B cell (primary cell): ENCODE results near the gene SLC24A4. TPM values are rescaled to one million over a fixed set of nuclear protein-coding genes. Genes with fewer than 3 reads are reported as not detected.

Experiments used
- ATAC-seq: fragments of 200-7000 bp; cut with Tn5 transposase; one replicate; pipeline ENCODE4 v1.10.0; 2021; ENCODE audit warnings: low read depth, mild to moderate bottlenecking, moderate number of reproducible peaks, moderate library complexity
- CTCF ChIA-PET: fragments of 350-600 bp; sonication (Branson Sonifier 250); formaldehyde crosslinking; loops from one replicate; lab custom pipeline; 2021; ENCODE audit warnings: antibody characterized with exemption, inconsistent platforms; lab: Charles Lee
- POLR2A ChIA-PET: fragments of 350-600 bp; sonication (Branson Sonifier 250); formaldehyde crosslinking; loops from one replicate; lab custom pipeline; 2021; ENCODE audit warnings: antibody characterized with exemption; lab: Charles Lee
- DNase-seq: peaks from one replicate; pipeline ENCODE4 v3.0.0; 2013
- H2AFZ ChIP-seq: 2 replicates; pipeline ENCODE4 v1.6.1; 2012; ENCODE audit warnings: mild to moderate bottlenecking, low read depth, low read length; ENCODE audit not compliant: insufficient read depth, poor library complexity, severe bottlenecking
- H3K27ac ChIP-seq, 2 donors: 1 replicate in 1 of 2; 2 replicates in 1 of 2; pipeline ENCODE4 v1.5.1; 2012 to 2013; ENCODE audit warnings: low read length in 2 of 2, mild to moderate bottlenecking in 2 of 2, moderate library complexity in 1 of 2
- H3K27me3 ChIP-seq, 4 experiments: fragments of 200-600 bp in 1 of 4; sonication (generic) in 1 of 4; replicated peaks in 1 of 4; 1 replicate in 2 of 4; 2 replicates in 2 of 4; pipeline versions ENCODE4 v1.6.1 to v1.7.0; 2013 to 2016; ENCODE audit warnings: low read length in 3 of 4, mild to moderate bottlenecking in 2 of 4, mixed read lengths in 1 of 4, moderate library complexity in 1 of 4; ENCODE audit not compliant: insufficient read depth in 4 of 4, control insufficient read depth in 3 of 4; ENCODE audit errors: control extremely low read depth in 1 of 4
- H3K36me3 ChIP-seq, 2 experiments: replicated peaks in 1 of 2; 1 replicate in 1 of 2; 2 replicates in 1 of 2; pipeline versions ENCODE4 v1.6.1 to v1.7.1; 2013; ENCODE audit warnings: low read length in 1 of 2; ENCODE audit not compliant: insufficient read depth in 2 of 2, control insufficient read depth in 1 of 2; ENCODE audit errors: control extremely low read depth in 1 of 2, extremely low read depth in 1 of 2
- H3K4me1 ChIP-seq, 2 donors: fragments of 200-600 bp in 1 of 2; sonication (generic) in 1 of 2; 1 replicate in 1 of 2; 2 replicates in 1 of 2; pipeline versions ENCODE4 v1.5.1 to v1.6.1; 2013 to 2017; ENCODE audit warnings: low read length in 2 of 2; ENCODE audit not compliant: control insufficient read depth in 2 of 2, insufficient read depth in 2 of 2
- H3K4me2 ChIP-seq: replicated peaks from 2 replicates; pipeline ENCODE3; 2012; ENCODE audit warnings: mild to moderate bottlenecking, low read depth, low read length; ENCODE audit not compliant: poor library complexity, severe bottlenecking
- H3K4me3 ChIP-seq, 5 experiments: fragments of 200-600 bp in 1 of 5; sonication (generic) in 1 of 5; 1 replicate in 3 of 5; 2 replicates in 2 of 5; pipeline versions ENCODE4 v1.5.1 to v1.7.0; 2011 to 2016; ENCODE audit warnings: low read length in 4 of 5, mild to moderate bottlenecking in 4 of 5, low read depth in 2 of 5, control low read depth in 1 of 5, moderate library complexity in 1 of 5; ENCODE audit not compliant: insufficient read depth in 1 of 5; ENCODE audit errors: control extremely low read depth in 1 of 5, extremely low read depth in 1 of 5
- H3K79me2 ChIP-seq: fragments of 200-600 bp; sonication (generic); one replicate; pipeline ENCODE4 v1.6.0; 2016; ENCODE audit warnings: low read length; ENCODE audit not compliant: control insufficient read depth, insufficient read depth
- H3K9ac ChIP-seq: fragments of 200-600 bp; sonication (generic); 2 replicates; pipeline ENCODE4 v1.6.1; 2017; ENCODE audit warnings: mild to moderate bottlenecking, low read length, moderate library complexity
- H3K9me3 ChIP-seq, 3 donors: one replicate each; pipeline versions ENCODE4 v1.6.1 to v1.7.1; 2013; ENCODE audit warnings: low read length in 2 of 3; ENCODE audit not compliant: control insufficient read depth in 2 of 3, insufficient read depth in 1 of 3; ENCODE audit errors: control extremely low read depth in 1 of 3
- H4K20me1 ChIP-seq: 2 replicates; pipeline ENCODE4 v1.6.0; 2012; ENCODE audit warnings: mild to moderate bottlenecking, low read length; ENCODE audit not compliant: insufficient read depth, control insufficient read depth, poor library complexity, severe bottlenecking
- H3K27ac Mint-ChIP-seq: one replicate; pipeline ENCODE4 v1.8.0; 2021; ENCODE audit warnings: mixed read lengths
- H3K27me3 Mint-ChIP-seq: one replicate; pipeline ENCODE4 v1.8.0; 2021; ENCODE audit warnings: mixed read lengths
- H3K4me1 Mint-ChIP-seq: one replicate; pipeline ENCODE4 v1.8.0; 2021; ENCODE audit warnings: mixed read lengths
- H3K4me3 Mint-ChIP-seq: one replicate; pipeline ENCODE4 v1.8.0; 2021; ENCODE audit warnings: mixed read lengths
- H3K9me3 Mint-ChIP-seq: one replicate; pipeline ENCODE4 v1.8.0; 2022; ENCODE audit warnings: mixed read lengths; ENCODE audit not compliant: insufficient read depth
- CTCF ChIP-seq: fragments of 200-600 bp; IDR thresholded peaks from one replicate; pipeline ENCODE4 v1.8.0; 2022; ENCODE audit warnings: antibody characterized with exemption, mild to moderate bottlenecking
- EZH2 ChIP-seq: IDR thresholded peaks from 2 replicates; pipeline ENCODE4 v1.6.1; 2012; ENCODE audit warnings: borderline replicate concordance, low read depth, mild to moderate bottlenecking, moderate library complexity, low read length; ENCODE audit not compliant: insufficient read depth, poor library complexity, severe bottlenecking
- WGBS: methylation state at CpG from one replicate; pipeline ENCODE4 v1.1.5; 2013; ENCODE audit warnings: missing lambda C conversion rate; ENCODE audit not compliant: insufficient coverage; 5-methylcytosine and 5-hydroxymethylcytosine counted together
- intact Hi-C: fragments of 100-400 bp; cut with micrococcal nuclease; formaldehyde crosslinking; loops from one replicate; pipeline ENCODE4 v1.10.0; 2022
- polyA plus RNA-seq: library from polyadenylated mRNA; depleted of rRNA; stranded (reverse); fragments of >200 nt; gene quantifications from 2 replicates; pipeline ENCODE4 v1.2.3, GENCODE V29; 2012
- total RNA-seq, 2 donors: library from RNA; stranded (reverse); fragments of 120-200 nt in 1 of 2; gene quantifications; 1 replicate in 1 of 2; 2 replicates in 1 of 2; pipeline versions ENCODE4 v1.2.3 to v1.2.4, GENCODE V29; 2013 to 2022

The SLC24A4 gene
- total and polyA plus RNA-seq, 2 donors (not counting 1 experiment from before 2014, with no cell fraction given), result 0.19 TPM; not detected in 1

- H3K9me3 Mint-ChIP-seq, result no peaks in the 10 kb centered on the region
- H3K4me3 Mint-ChIP-seq, result no peak overlapping the region
- 22% methylated on average over 16 of the region's 19 CpGs for WGBS
- H3K27ac Mint-ChIP-seq, result no peak overlapping the region
- intact Hi-C loops, result no loop called here
- H4K20me1 ChIP-seq, result no peaks in the 10 kb centered on the region
- peak overlapping the region in 1 of 5 experiments; percentile 33 for H3K4me3 ChIP-seq
- no peaks in the 10 kb centered on the region for H3K36me3 ChIP-seq
- H3K4me1 Mint-ChIP-seq, result peaks cover 8% of the 10 kb centered on the region
- ATAC-seq (no peak), DNase-seq (no peak)
- TF ChIP-seq CTCF, result no peak
- TF ChIP-seq EZH2, result no peak
- peaks cover 0 to 25% (median 7%) of the 10 kb centered on the region in 4 experiments for H3K27me3 ChIP-seq
- H2AFZ ChIP-seq, result no peak overlapping the region
- H3K9me3 ChIP-seq, result peaks cover 0 to 8% (median 0%) of the 10 kb centered on the region in 3 donors
- ChIA-PET CTCF (interaction anchor here (1.0 to 1.1 kb wide), 2 partner anchors 13 to 115 kb away, joined by 3 read pairs; no protein-coding TSS in a partner anchor), POLR2A (no interaction called here)
- peaks cover 13 to 17% of the 10 kb centered on the region in 2 donors for H3K4me1 ChIP-seq
- peaks cover 24% of the 10 kb centered on the region for H3K27me3 Mint-ChIP-seq
- no peaks in the 10 kb centered on the region for H3K79me2 ChIP-seq
- no peak overlapping the region for H3K9ac ChIP-seq
- peak overlapping the region; percentile 26 for H3K4me2 ChIP-seq
- H3K27ac ChIP-seq, result no peak overlapping the region
Measured at GRCh38 chr14:92460916-92461579, 138.1 kb downstream of the SLC24A4 start.

GRCh38 chr14:92461891-92462290, 138.9 kb downstream of the SLC24A4 start:
- intact Hi-C loops, result no loop called here
- peaks cover 0 to 26% (median 7%) of the 10 kb centered on the region in 4 experiments for H3K27me3 ChIP-seq
- peaks cover 24% of the 10 kb centered on the region for H3K27me3 Mint-ChIP-seq
- no peaks in the 10 kb centered on the region for H3K36me3 ChIP-seq
- H3K27ac Mint-ChIP-seq, result no peak overlapping the region
- no peak overlapping the region for H3K4me3 Mint-ChIP-seq
- no peak overlapping the region for H3K4me2 ChIP-seq
- peaks cover 6% of the 10 kb centered on the region for H3K4me1 Mint-ChIP-seq
- no peak for ATAC-seq
- TF ChIP-seq CTCF (no peak), EZH2 (no peak)
- no peak overlapping the region for H3K4me3 ChIP-seq
- peaks cover 13 to 17% of the 10 kb centered on the region in 2 donors for H3K4me1 ChIP-seq
- POLR2A ChIA-PET, result interaction anchor here (0.6 kb wide), 1 partner anchor 605 kb away, joined by 6 read pairs; no protein-coding TSS in a partner anchor
- 98% methylated on average over 4 of the region's 7 CpGs for WGBS
- peaks cover 0 to 6% (median 3%) of the 10 kb centered on the region in 3 donors for H3K9me3 ChIP-seq
- H3K27ac ChIP-seq, result no peak overlapping the region
- no peaks in the 10 kb centered on the region for H4K20me1 ChIP-seq
- no peak for DNase-seq
- CTCF ChIA-PET, result interaction anchor here (1.0 kb wide), 1 partner anchor 12 kb away, joined by 3 read pairs; no protein-coding TSS in a partner anchor
- H3K79me2 ChIP-seq, result no peaks in the 10 kb centered on the region
- no peak overlapping the region for H2AFZ ChIP-seq
- no peaks in the 10 kb centered on the region for H3K9me3 Mint-ChIP-seq
- H3K9ac ChIP-seq, result no peak overlapping the region
